ENCODE data around the gene BPTF. TPM values are rescaled to one million over a fixed set of nuclear protein-coding genes. Genes with fewer than 3 reads are reported as not detected.
"Not testable (repeated sequence)": the region's sequence is repeated elsewhere in the genome, so short reads cannot be mapped to it uniquely, and the experiment has no call there.

Gene BPTF
- total and polyA plus RNA-seq, 2 of the 13 experiments (the other 11 are each of a cell fraction or from before 2014, with no cell fraction given): 43.5 to 66.1 TPM

GRCh38 chr17:68022547-68022946, 197.2 kb downstream of the BPTF start:
- H2AFZ ChIP-seq (ENCODE audit: low read length); BruUV-seq (replicated peaks); ATAC-seq; H3K79me2 ChIP-seq (ENCODE audit: insufficient read depth, low read length); intact Hi-C loops (cut with micrococcal nuclease; ENCODE audit: unreplicated experiment); H3K9ac ChIP-seq (ENCODE audit: insufficient read depth, low read depth, low read length); H4K20me1 ChIP-seq (ENCODE audit: insufficient read depth, low read length); H3K9me3 ChIP-seq (ENCODE audit: low read length); CTCF ChIA-PET (ENCODE audit: low intra/inter-chr PET ratio, low total read pairs); H3K4me3 ChIP-seq (replicated peaks in 1 of 3; ENCODE audit: insufficient read depth in 1 of 3, low read depth in 2 of 3, low read length in 3 of 3); H3K27ac ChIP-seq (ENCODE audit: extremely low read length, insufficient read depth, low read length); H3K27me3 ChIP-seq (ENCODE audit: control insufficient read depth in 1 of 2, insufficient read depth in 2 of 2, low read length in 2 of 2); H3K4me2 ChIP-seq (ENCODE audit: low read depth, low read length); FAIRE-seq; in situ Hi-C loops (cut with HindIII; ENCODE audit: extremely low pct_ligation_motif_present, low pct_unique_long_range_greater_than_20kb); DNase-seq (ENCODE audit: low spot score); H3K36me3 ChIP-seq (replicated peaks in 1 of 2; ENCODE audit: control insufficient read depth in 1 of 2, insufficient read depth in 2 of 2, low read length in 2 of 2): not testable (repeated sequence)
- H3K4me1 ChIP-seq (ENCODE audit: insufficient read depth, low read length): peaks cover 35% of the 10 kb centered on the region
- POLR2A ChIA-PET: interaction anchor here (1.2 kb wide), 1 partner anchor 11 kb away, joined by 3 read pairs; no protein-coding TSS in a partner anchor
- 64% methylated on average over 15 of the region's 15 CpGs for WGBS (ENCODE audit: low lambda C conversion rate)
- TF ChIP-seq ZBTB33 (CRISPR knock-in tag; IDR thresholded peaks at IDR 0.05): peak; percentile 93
- 0 out of 2 replicates have a peak, but pooled peaks have one; percentile 44 for TF ChIP-seq ADNP (CRISPR knock-in tag; IDR thresholded peaks at IDR 0.05)
- TF ChIP-seq KDM1A (CRISPR knock-in tag; IDR thresholded peaks at IDR 0.05): 0 out of 2 replicates have a peak, but pooled peaks have one; percentile 25
- TF ChIP-seq GABPB1 (CRISPR knock-in tag; IDR thresholded peaks at IDR 0.05): 0 out of 2 replicates have a peak, but pooled peaks have one; percentile 26
- TF ChIP-seq ZBTB38 (CRISPR knock-in tag; IDR thresholded peaks at IDR 0.05): peak; percentile 89
- peak; percentile 92 for TF ChIP-seq ZNF770 (CRISPR knock-in tag; IDR thresholded peaks at IDR 0.05)
- TF ChIP-seq HMGXB4 (CRISPR knock-in tag; IDR thresholded peaks at IDR 0.05; ENCODE audit: borderline replicate concordance in 1 of 2, low read depth in 1 of 2): peak in 1 of 2 experiments; percentile 60; a peak in 1 of 4 replicates
- TF ChIP-seq ZNF687 (CRISPR knock-in tag; IDR thresholded peaks at IDR 0.05): peak; percentile 26; the same call in 1 of the 2 replicates
- TF ChIP-seq ZMYM2 (CRISPR knock-in tag; IDR thresholded peaks at IDR 0.05): peak; percentile 61; the same call in 1 of the 2 replicates
- TF ChIP-seq ZNF460 (CRISPR knock-in tag; IDR thresholded peaks at IDR 0.05; ENCODE audit: borderline replicate concordance): peak; percentile 94
- peak; percentile 34; the same call in 1 of the 2 replicates for TF ChIP-seq STAG1 (CRISPR knock-in tag; IDR thresholded peaks at IDR 0.05)
- peak; percentile 62; the same call in 1 of the 2 replicates for TF ChIP-seq KAT7 (CRISPR knock-in tag; IDR thresholded peaks at IDR 0.05; ENCODE audit: borderline replicate concordance)

Measured in HepG2 (cell line).